NOMO-1 treated with dmso at 0.1 percent for 144 hours (cell line): Measurements from ENCODE around the gene CFDP1.
"Not testable (repeated sequence)": the region's sequence is repeated elsewhere in the genome, so short reads cannot be mapped to it uniquely, and the experiment has no call there.

Source experiments
- DNase-seq: peaks from one replicate; lab custom pipeline; 2025; ENCODE audit not compliant: unreplicated experiment; lab: John Stamatoyannopoulos, UW

Gene CFDP1

GRCh38 chr16:75304521-75305363, 128.6 kb downstream of the CFDP1 start:
- DNase-seq = no peak

DNA sequence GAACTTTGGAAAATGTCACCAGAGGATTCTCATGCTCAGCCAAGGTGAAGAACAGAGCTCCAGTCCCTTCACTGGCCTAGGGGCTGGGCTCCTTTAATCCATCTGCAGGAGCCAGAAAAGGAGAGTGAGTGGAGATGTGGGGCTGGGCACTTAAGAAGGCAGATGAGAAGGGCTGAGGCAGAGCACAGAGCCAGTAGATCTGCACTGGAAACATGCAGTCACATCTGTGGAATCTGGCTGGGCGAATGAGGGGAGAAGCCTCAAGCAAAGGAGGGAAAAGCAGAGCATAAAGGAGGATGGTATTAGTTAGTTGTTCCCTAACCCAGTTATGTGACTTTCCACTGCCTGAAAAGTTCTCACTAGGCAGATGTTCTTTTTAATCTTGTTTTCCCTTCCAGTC, 131.5 kb downstream of the CFDP1 start:
- no peak for DNase-seq

DNA sequence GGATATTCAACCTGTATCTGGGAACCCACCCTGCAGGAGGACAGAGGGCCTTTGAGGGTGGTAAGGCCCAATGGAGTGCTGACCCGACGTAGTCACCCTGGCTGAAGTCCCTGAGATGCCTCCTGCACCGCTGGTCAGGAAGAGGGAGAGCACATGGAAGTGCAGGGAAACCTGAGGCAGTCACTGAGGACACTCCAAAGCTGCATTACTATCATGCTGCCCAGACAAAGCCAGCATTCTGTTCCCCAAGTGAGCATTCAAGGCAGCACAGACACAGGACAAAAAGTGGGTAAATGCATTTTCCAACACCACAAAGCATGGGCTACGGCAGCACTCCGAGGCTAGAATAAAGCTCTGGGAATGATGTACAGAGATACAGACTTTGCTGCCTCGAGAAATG, 135.0 kb downstream of the CFDP1 start:
- DNase-seq = no peak

DNA sequence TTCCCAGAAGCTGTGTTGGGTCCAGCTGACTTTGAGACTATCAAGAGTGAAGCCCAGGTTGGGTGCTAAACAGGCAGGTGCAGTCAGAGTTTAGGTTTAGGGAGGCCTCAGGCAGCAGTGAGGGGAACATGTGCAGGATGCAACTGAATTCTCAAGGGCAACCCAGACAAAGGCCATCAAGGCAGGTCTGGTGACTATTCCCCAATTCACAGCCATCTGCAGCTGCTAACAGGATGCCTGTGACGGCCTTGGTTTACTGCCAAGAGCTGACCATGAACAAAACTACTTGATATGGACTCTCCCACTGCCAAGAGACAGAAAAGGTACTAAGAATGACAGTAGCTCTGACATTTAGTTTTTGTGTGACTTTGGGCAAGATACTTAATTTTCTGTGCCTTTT, 136.7 kb downstream of the CFDP1 start:
- DNase-seq = no peak

GRCh38 chr16:75294773-75295459, 138.4 kb downstream of the CFDP1 start:
- DNase-seq = no peak

DNA sequence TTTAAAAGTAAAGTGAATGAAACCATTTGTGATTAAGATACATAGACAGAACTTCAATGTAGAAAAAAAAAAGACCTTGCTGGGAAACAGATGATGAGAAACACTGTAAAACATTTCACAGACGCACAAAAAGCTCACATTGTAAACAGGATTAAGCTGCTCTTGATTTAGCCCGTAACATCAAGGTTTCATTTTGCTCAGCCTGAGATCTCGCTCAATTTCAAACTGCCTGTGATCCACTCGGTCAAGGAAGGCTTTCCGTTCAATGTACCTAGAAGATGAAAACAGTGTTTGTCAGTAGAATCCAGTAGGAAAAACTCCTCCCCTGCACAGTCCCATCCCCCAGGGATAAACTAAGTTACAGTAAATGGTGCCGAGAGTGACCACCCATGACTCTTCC, 139.5 kb downstream of the CFDP1 start:
- DNase-seq = no peak

DNA sequence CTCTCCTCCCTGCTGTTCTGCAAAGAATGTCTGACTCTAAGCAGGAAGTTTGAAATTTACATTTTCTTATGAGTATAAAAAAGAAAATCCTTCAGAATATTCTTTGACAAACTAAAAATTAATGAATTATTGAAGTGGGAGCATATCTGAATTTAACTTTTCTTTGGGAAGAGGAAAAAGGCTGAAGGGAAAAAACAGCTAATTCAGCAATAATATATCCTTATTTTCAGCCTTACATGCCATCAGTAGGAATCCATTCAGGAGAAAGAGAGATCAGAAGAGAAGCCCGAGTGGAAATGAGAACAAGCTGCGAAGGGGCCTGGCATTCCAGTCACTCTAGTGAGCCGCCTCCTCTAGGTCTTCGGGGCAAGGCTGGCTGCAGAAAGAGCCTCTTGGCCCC, 140.1 kb downstream of the CFDP1 start:
- DNase-seq = no peak

GRCh38 chr16:75292691-75293090, 140.6 kb downstream of the CFDP1 start:
- no peak for DNase-seq

- DNase-seq = no peak
Observed at GRCh38 chr16:75289189-75289588, 144.1 kb downstream of the CFDP1 start.

DNA sequence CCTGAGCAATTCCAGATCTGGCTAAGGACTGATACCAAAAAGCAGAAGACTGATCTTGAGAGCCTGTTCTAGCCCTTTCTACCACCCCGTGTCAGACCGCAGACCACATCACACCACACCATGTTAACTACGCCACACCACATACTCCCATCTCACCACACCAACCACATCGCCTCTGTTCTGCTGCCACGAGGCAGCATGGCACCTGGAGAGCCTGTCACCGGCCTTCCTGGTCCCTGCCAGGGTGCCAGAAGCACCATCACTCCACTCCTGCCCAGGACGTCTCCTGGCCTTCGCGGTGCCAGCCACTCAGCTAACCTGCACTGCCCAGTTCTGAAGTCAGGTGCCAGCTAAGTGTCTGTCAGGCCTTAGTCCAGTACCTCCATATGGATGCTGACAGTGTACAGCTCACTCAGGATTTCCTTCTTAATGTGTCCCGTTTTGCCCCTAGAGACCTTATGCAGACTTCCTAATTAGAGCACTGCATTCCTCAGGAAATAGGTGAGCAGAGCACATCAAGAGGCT, 144.6 kb downstream of the CFDP1 start:
- DNase-seq = no peak

DNA sequence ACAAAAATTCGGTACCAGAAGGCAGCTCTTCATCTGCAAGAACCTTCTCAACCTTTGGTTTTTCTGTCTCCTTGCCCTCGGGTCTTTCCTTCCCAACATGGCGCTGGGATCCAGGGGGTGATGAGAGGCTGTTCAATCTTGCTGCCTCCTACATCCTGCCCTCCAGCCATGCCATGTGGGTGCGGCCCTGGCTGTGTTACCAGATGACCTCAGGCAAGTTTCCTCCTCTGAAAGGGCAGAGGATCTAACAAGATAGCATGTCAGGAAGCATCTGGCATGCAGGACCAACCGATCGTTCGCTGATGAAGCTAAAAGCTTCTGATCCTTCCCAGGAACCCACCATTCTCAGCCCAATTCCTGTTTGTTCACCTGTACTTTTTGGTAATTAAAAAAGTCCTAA, 145.1 kb downstream of the CFDP1 start:
- no peak for DNase-seq

GRCh38 chr16:75287708-75288107, 145.6 kb downstream of the CFDP1 start:
- DNase-seq = no peak

DNA sequence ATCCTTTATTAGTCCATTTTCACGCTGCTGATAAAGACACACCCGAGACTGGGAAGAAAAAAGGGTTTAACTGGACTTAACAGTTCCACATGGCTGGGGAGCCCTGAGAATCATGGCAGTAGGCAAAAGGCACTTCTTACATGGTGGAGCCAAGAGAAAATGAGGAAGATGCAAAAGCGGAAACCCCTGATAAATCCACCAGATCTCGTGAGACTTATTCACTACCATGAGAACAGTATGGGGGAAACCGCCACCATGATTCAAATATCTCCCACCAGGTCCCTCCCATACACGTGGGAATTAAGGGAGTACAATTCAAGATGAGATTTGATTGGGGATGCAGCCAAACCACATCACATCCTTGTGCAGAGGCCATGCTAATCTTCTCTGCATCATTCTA, 146.9 kb downstream of the CFDP1 start:
- DNase-seq = no peak

- DNase-seq = no peak
Observed at GRCh38 chr16:75282466-75283281, 150.6 kb downstream of the CFDP1 start.

DNA sequence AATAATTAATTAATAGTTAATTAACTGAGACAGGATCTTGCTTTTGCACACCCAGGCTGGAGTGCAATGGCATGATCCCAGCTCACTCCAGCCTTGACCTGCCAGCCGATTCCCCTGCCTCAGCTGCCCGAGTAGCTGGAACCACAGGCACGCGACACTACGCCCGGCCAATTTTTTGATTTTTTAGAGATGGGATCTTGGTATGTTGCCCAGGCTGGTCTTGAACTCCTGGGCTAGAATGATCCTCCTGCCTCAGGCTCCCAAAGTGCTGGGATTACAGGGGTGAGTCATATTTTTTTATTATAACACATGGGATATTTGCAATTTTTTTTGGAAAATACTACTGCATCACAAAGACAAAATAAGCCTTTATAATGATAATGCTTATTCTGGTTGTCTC, 151.5 kb downstream of the CFDP1 start:
- DNase-seq = no peak

- DNase-seq = not testable (repeated sequence)
Observed at GRCh38 chr16:75281009-75281408, 152.3 kb downstream of the CFDP1 start.

GRCh38 chr16:75280331-75280804, 152.9 kb downstream of the CFDP1 start:
- DNase-seq = no peak

DNA sequence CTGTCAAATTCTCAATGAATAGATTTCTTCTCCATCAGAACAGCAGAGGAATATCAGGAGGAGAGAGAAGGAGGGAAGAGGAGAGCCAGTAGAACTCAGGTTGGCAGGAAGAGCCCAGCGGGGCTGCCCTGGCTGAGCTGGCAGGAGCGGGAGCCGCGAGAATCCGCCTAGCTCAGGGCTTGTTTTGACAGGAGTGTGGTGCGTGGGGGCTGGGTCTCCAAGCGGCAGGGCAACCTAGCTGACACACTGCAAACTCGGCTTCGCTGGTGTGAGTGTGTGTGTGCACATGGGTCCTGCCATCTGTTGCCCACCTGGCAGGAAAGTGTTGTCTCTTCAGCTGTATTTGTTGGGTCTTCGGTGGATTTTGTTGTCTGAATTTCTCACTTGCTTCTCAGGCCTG, 154.0 kb downstream of the CFDP1 start:
- DNase-seq = no peak

GRCh38 chr16:75273054-75273925, 160.0 kb downstream of the CFDP1 start:
- DNase-seq = no peak

GRCh38 chr16:75272629-75273028, 160.7 kb downstream of the CFDP1 start:
- not testable (repeated sequence) for DNase-seq
